Thoracic aorta (tissue), 2 donors: Measurements from ENCODE around the gene SMLR1. TPM values are rescaled to one million over a fixed set of nuclear protein-coding genes. Genes with fewer than 3 reads are reported as not detected.
A peak's percentile ranks its signal among the peaks of the same experiment; 100 is the strongest.

Experiments
- ATAC-seq: fragments of 150-250 bp; one replicate; pipeline ENCODE4 v1.8.0; 2017; ENCODE audit warnings: low read depth; ENCODE audit not compliant: insufficient number of reproducible peaks, low FRiP score
- DNase-seq: peaks from one replicate; pipeline ENCODE4 v3.0.0-alpha.2; 2020; ENCODE audit warnings: low spot score
- H3K27ac ChIP-seq, 2 donors: fragments of 200-600 bp; sonication (generic); 1 replicate in 1 of 2; 2 replicates in 1 of 2; pipeline ENCODE4 v1.5.1; 2016; ENCODE audit warnings: mild to moderate bottlenecking in 2 of 2, moderate library complexity in 2 of 2
- H3K27me3 ChIP-seq: fragments of 200-600 bp; sonication (generic); replicated peaks from 2 replicates; pipeline ENCODE4 v1.6.0; 2016; ENCODE audit warnings: mild to moderate bottlenecking; ENCODE audit not compliant: insufficient read depth
- H3K36me3 ChIP-seq: fragments of 200-600 bp; sonication (generic); one replicate; pipeline ENCODE4 v1.5.1; 2016
- H3K4me1 ChIP-seq, 2 donors: fragments of 200-600 bp; sonication (generic); 1 replicate in 1 of 2; 2 replicates in 1 of 2; pipeline versions ENCODE4 v1.5.1 to v1.6.0; 2016; ENCODE audit warnings: low read depth in 2 of 2, mild to moderate bottlenecking in 1 of 2; ENCODE audit not compliant: control insufficient read depth in 1 of 2
- H3K4me3 ChIP-seq: fragments of 200-600 bp; sonication (generic); 2 replicates; pipeline ENCODE4 v1.5.1; 2016; ENCODE audit warnings: mild to moderate bottlenecking
- H3K9me3 ChIP-seq: fragments of 200-600 bp; sonication (generic); 2 replicates; pipeline ENCODE4 v1.5.1; 2016
- CTCF ChIP-seq: fragments of 200-600 bp; sonication (generic); IDR thresholded peaks from one replicate; pipeline ENCODE4 v1.5.1; 2019; ENCODE audit warnings: antibody characterized with exemption
- total RNA-seq, 2 donors: library from RNA; depleted of rRNA; stranded (reverse); fragments of >200 nt; gene quantifications; one replicate each; pipeline versions ENCODE4 v1.1.0 to v1.2.3, GENCODE V29; 2016

Gene SMLR1
- total RNA-seq, 2 donors from 2014 or later, result not detected

- peaks cover 3% of the 10 kb centered on the region for H3K36me3 ChIP-seq
- TF ChIP-seq CTCF, result no peak
- H3K9me3 ChIP-seq, result no peaks in the 10 kb centered on the region
- peaks cover 0 to 11% of the 10 kb centered on the region in 2 donors for H3K4me1 ChIP-seq
- H3K27me3 ChIP-seq, result no peaks in the 10 kb centered on the region
- ATAC-seq (no peak), DNase-seq (no peak)
- no peak overlapping the region for H3K27ac ChIP-seq
- H3K4me3 ChIP-seq, result peak overlapping the region; percentile 30
Measured at GRCh38 chr6:130847001-130847910, 20.1 kb downstream of the SMLR1 start.

DNA sequence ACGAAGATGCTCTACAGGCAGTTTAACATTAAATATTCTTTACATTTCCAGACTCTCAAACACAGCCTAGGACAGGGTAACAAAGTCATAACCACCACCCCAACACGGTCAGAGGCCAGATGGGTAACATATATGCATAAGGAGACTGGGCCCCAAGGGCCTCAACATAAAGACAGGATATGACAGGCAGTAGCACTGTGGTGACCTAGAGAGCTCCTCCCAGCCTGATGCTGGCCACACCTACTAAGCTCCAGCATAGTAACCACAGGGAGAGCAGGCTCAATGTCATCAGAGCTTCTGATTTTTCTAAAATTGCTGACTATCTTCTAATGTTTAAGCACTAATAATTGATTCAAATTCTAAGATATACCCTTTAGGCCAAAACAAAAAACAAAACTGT lies 21.7 kb downstream of the SMLR1 start:
- Histone ChIP-seq H3K36me3 (peaks cover 3% of the 10 kb centered on the region), H3K4me1 (no peaks in the 10 kb centered on the region), H3K4me3 (no peak overlapping the region), H3K27me3 (no peaks in the 10 kb centered on the region), H3K9me3 (no peaks in the 10 kb centered on the region), H3K27ac (no peak overlapping the region)
- no peak for DNase-seq
- no peak for TF ChIP-seq CTCF
- ATAC-seq, result no peak

GRCh38 chr6:130849594-130849993 lies 22.4 kb downstream of the SMLR1 start:
- Histone ChIP-seq H3K4me3 (no peak overlapping the region), H3K4me1 (no peaks in the 10 kb centered on the region), H3K9me3 (no peaks in the 10 kb centered on the region), H3K27ac (no peak overlapping the region), H3K36me3 (peaks cover 3% of the 10 kb centered on the region), H3K27me3 (no peaks in the 10 kb centered on the region)
- DNase-seq, result no peak
- no peak for TF ChIP-seq CTCF
- no peak for ATAC-seq

DNA sequence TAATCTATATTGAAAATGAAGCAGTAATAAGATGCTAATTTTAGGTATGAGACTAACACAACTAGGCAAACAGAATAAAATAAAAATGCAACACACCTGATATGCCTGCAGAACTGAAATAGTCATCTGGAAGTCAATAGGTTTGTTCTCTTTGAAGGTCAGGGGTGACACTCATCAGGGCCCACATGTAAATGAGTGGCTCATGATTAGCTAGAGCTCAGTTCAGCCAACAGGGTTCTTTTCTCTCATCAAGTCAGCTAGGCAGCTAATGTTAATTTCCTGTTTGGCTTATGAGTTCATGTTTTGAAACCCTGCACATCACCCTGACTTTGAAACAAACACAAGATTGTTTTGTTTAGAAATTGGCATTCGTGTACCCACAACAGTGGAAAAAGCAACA lies 23.8 kb downstream of the SMLR1 start:
- TF ChIP-seq CTCF, result no peak
- DNase-seq (no peak), ATAC-seq (no peak)
- H3K9me3 ChIP-seq, result no peaks in the 10 kb centered on the region
- H3K27me3 ChIP-seq, result no peaks in the 10 kb centered on the region
- H3K4me3 ChIP-seq, result no peak overlapping the region
- H3K4me1 ChIP-seq, result no peaks in the 10 kb centered on the region
- H3K27ac ChIP-seq, result no peak overlapping the region
- H3K36me3 ChIP-seq, result peaks cover 3% of the 10 kb centered on the region

GRCh38 chr6:130852844-130853554 lies 25.8 kb downstream of the SMLR1 start:
- H3K27me3 ChIP-seq, result no peaks in the 10 kb centered on the region
- no peak for TF ChIP-seq CTCF
- H3K4me3 ChIP-seq, result no peak overlapping the region
- no peak overlapping the region for H3K27ac ChIP-seq
- DNase-seq, result no peak
- ATAC-seq, result no peak
- peaks cover 3% of the 10 kb centered on the region for H3K36me3 ChIP-seq
- H3K4me1 ChIP-seq, result no peaks in the 10 kb centered on the region
- H3K9me3 ChIP-seq, result no peaks in the 10 kb centered on the region
